ENCODE measurements around the gene MIEF2.

The MIEF2 gene

GRCh38 chr17:18259621-18260331, 686 bp upstream of the MIEF2 start:
- peak overlapping the region; percentile 92 for H3K4me3 ChIP-seq (ENCODE audit: control insufficient read depth, low read depth, low read length)
- TF ChIP-seq CTCF (IDR thresholded peaks at IDR 0.05; ENCODE audit: control insufficient read depth, insufficient read depth, low read depth, low read length, missing control alignments) = no peak
- no peak for DNase-seq (ENCODE audit: low read depth)

- no peak for DNase-seq (ENCODE audit: low read depth)
- TF ChIP-seq CTCF (IDR thresholded peaks at IDR 0.05; ENCODE audit: control insufficient read depth, insufficient read depth, low read depth, low read length, missing control alignments) = no peak
- H3K4me3 ChIP-seq (ENCODE audit: control insufficient read depth, low read depth, low read length) = peak overlapping the region; percentile 92
Observed at GRCh38 chr17:18261146-18261515, 669 bp downstream of the MIEF2 start.

GRCh38 chr17:18261659-18262058, 1.2 kb downstream of the MIEF2 start:
- no peak for TF ChIP-seq CTCF (IDR thresholded peaks at IDR 0.05; ENCODE audit: control insufficient read depth, insufficient read depth, low read depth, low read length, missing control alignments)
- H3K4me3 ChIP-seq (ENCODE audit: control insufficient read depth, low read depth, low read length) = peak overlapping the region; percentile 92
- DNase-seq (ENCODE audit: low read depth) = no peak

GRCh38 chr17:18262111-18262510, 1.6 kb downstream of the MIEF2 start:
- no peak for TF ChIP-seq CTCF (IDR thresholded peaks at IDR 0.05; ENCODE audit: control insufficient read depth, insufficient read depth, low read depth, low read length, missing control alignments)
- no peak overlapping the region for H3K4me3 ChIP-seq (ENCODE audit: control insufficient read depth, low read depth, low read length)
- DNase-seq (ENCODE audit: low read depth) = no peak

GRCh38 chr17:18262641-18263040, 2.2 kb downstream of the MIEF2 start:
- DNase-seq (ENCODE audit: low read depth) = no peak
- no peak for TF ChIP-seq CTCF (IDR thresholded peaks at IDR 0.05; ENCODE audit: control insufficient read depth, insufficient read depth, low read depth, low read length, missing control alignments)
- H3K4me3 ChIP-seq (ENCODE audit: control insufficient read depth, low read depth, low read length) = no peak overlapping the region

GRCh38 chr17:18263885-18264682, 3.6 kb downstream of the MIEF2 start:
- H3K4me3 ChIP-seq (ENCODE audit: control insufficient read depth, low read depth, low read length) = no peak overlapping the region
- TF ChIP-seq CTCF (IDR thresholded peaks at IDR 0.05; ENCODE audit: control insufficient read depth, insufficient read depth, low read depth, low read length, missing control alignments) = no peak
- no peak for DNase-seq (ENCODE audit: low read depth)
